GM12878 (cell line): ENCODE data around the gene COL11A1. TPM values are rescaled to one million over a fixed set of nuclear protein-coding genes. Genes with fewer than 3 reads are reported as not detected.
"Not testable (repeated sequence)": the region's sequence is repeated elsewhere in the genome, so short reads cannot be mapped to it uniquely, and the experiment has no call there.

ENCODE experiments used
- ATAC-seq: fragments of 200-7000 bp; cut with Tn5 transposase; 3 replicates; pipeline ENCODE4 v1.9.1; 2020; ENCODE audit warnings: mild to moderate bottlenecking, moderate library complexity
- BruUV-seq: library from RNA; stranded (reverse); fragments of 400-500 nt; replicated peaks from 2 replicates; lab custom pipeline; 2021; lab: Mats Ljungman, UMichigan
- CTCF ChIA-PET: fragments of 300-600 bp; sonication (Branson Sonifier 250); formaldehyde crosslinking; extraction: SDS; loops from one replicate; lab custom pipeline; 2021; ENCODE audit warnings: inconsistent platforms; lab: Yijun Ruan, JAX
- POLR2A ChIA-PET: fragments of 350-600 bp; formaldehyde crosslinking; extraction: SDS; loops from one replicate; lab custom pipeline; 2021; ENCODE audit warnings: inconsistent platforms; lab: Charles Lee
- RAD21 ChIA-PET: fragments of 300-600 bp; sonication (Branson Sonifier 250); formaldehyde crosslinking; loops from one replicate; lab custom pipeline; 2023; ENCODE audit warnings: antibody characterized with exemption; ENCODE audit not compliant: unreplicated experiment; lab: Charles Lee
- SMC1A ChIA-PET: fragments of 300-600 bp; sonication (Branson Sonifier 250); formaldehyde crosslinking; loops from one replicate; lab custom pipeline; 2023; ENCODE audit not compliant: unreplicated experiment, uncharacterized antibody; lab: Charles Lee
- DNase-seq: peaks from one replicate; pipeline ENCODE4 v3.0.0-alpha.2; 2011; ENCODE audit warnings: low read depth, low spot score
- FAIRE-seq: peaks from 3 replicates; lab custom pipeline; 2011; peaks lifted over from hg19 to GRCh38; lab: Jason Lieb, UNC
- H2AFZ ChIP-seq: 2 replicates; pipeline ENCODE4 v1.6.0; 2011; ENCODE audit warnings: low read depth, low read length, control low read depth; ENCODE audit not compliant: control insufficient read depth
- H3K27ac ChIP-seq: 2 replicates; pipeline ENCODE4 v1.5.1; 2011; ENCODE audit warnings: control low read depth; ENCODE audit not compliant: control insufficient read depth, insufficient read depth
- H3K27me3 ChIP-seq, 2 experiments: replicated peaks in 1 of 2; 2 replicates each; pipeline versions ENCODE4 v1.6.0 to v1.6.1; 2011; ENCODE audit warnings: low read length in 1 of 2; ENCODE audit not compliant: control insufficient read depth in 2 of 2, insufficient read depth in 2 of 2
- H3K36me3 ChIP-seq, 2 experiments: 2 replicates each; pipeline ENCODE4 v1.5.1; 2011; ENCODE audit warnings: low read length in 1 of 2; ENCODE audit not compliant: control insufficient read depth in 2 of 2, insufficient read depth in 2 of 2
- H3K4me1 ChIP-seq: 2 replicates; pipeline ENCODE4 v1.6.1; 2011; ENCODE audit warnings: mild to moderate bottlenecking, low read length, moderate library complexity, mixed read lengths; ENCODE audit not compliant: control insufficient read depth, insufficient read depth
- H3K4me2 ChIP-seq: 2 replicates; pipeline ENCODE4 v1.6.0; 2011; ENCODE audit warnings: control low read depth; ENCODE audit not compliant: control insufficient read depth, insufficient read depth
- H3K4me3 ChIP-seq: fragments of 200-600 bp; sonication (generic); 2 replicates; pipeline ENCODE4 v1.5.1; 2016
- H3K79me2 ChIP-seq: 2 replicates; pipeline ENCODE4 v1.6.0; 2011; ENCODE audit warnings: low read length; ENCODE audit not compliant: control insufficient read depth, insufficient read depth
- H3K9ac ChIP-seq: 2 replicates; pipeline ENCODE4 v1.8.0; 2011; ENCODE audit warnings: low read length, control low read depth, mixed read lengths; ENCODE audit not compliant: control insufficient read depth, insufficient read depth
- H3K9me3 ChIP-seq: replicated peaks from 3 replicates; pipeline ENCODE4 v1.5.1; 2011; ENCODE audit warnings: mild to moderate bottlenecking, low read length; ENCODE audit not compliant: control insufficient read depth, insufficient read depth
- H4K20me1 ChIP-seq: 2 replicates; pipeline ENCODE4 v1.6.0; 2011; ENCODE audit not compliant: control insufficient read depth, insufficient read depth
- ASH2L ChIP-seq: fragments of 300-600, 200-600 bp; sonication (generic); IDR thresholded peaks from 2 replicates; pipeline ENCODE4 v1.6.1; 2017; ENCODE audit warnings: low read depth, mild to moderate bottlenecking, borderline replicate concordance
- BCL11A ChIP-seq: IDR thresholded peaks from 2 replicates; pipeline ENCODE4 v1.6.1; 2011; ENCODE audit warnings: low read depth, low read length
- CBX5 ChIP-seq: sonication (generic); IDR thresholded peaks from 2 replicates; pipeline ENCODE4 v1.6.1; 2016; ENCODE audit warnings: low read depth, moderate library complexity, mild to moderate bottlenecking, inconsistent platforms
- CHD2 ChIP-seq: IDR thresholded peaks from 2 replicates; pipeline ENCODE4 v1.6.1; 2011; ENCODE audit warnings: low read depth, low read length, improper control_type of control experiment, borderline replicate concordance
- EZH2 ChIP-seq: IDR thresholded peaks from 2 replicates; pipeline ENCODE4 v1.6.1; 2012; ENCODE audit warnings: low read depth, mild to moderate bottlenecking, control low read depth, inconsistent platforms, low read length, borderline replicate concordance; ENCODE audit not compliant: control insufficient read depth
- FOS ChIP-seq: IDR thresholded peaks from 3 replicates; pipeline ENCODE4 v1.6.1; 2011; ENCODE audit warnings: borderline replicate concordance; ENCODE audit not compliant: insufficient read length; ENCODE audit errors: extremely low read depth
- GATAD2B ChIP-seq: fragments of 450-650 bp; conservative IDR thresholded peaks from 2 replicates; pipeline ENCODE4 v1.6.1; 2017; ENCODE audit warnings: low read depth, mild to moderate bottlenecking, moderate library complexity
- NFYB ChIP-seq: IDR thresholded peaks from 2 replicates; pipeline ENCODE4 v1.6.1; 2011; ENCODE audit warnings: low read depth, mild to moderate bottlenecking, low read length, improper control_type of control experiment, moderate library complexity; ENCODE audit not compliant: insufficient read depth
- RAD51 ChIP-seq: fragments of 450-650 bp; IDR thresholded peaks from 2 replicates; pipeline ENCODE4 v1.6.1; 2016; ENCODE audit warnings: moderate library complexity, mild to moderate bottlenecking, inconsistent platforms
- SMAD1 ChIP-seq: fragments of 450-650 bp; IDR thresholded peaks from 2 replicates; pipeline ENCODE4 v1.6.1; 2018; ENCODE audit warnings: mild to moderate bottlenecking, low read depth; ENCODE audit not compliant: partially characterized antibody
- SRF ChIP-seq, 2 experiments: IDR thresholded peaks; 2 replicates each; pipeline ENCODE4 v1.6.1; 2011; ENCODE audit warnings: low read depth in 2 of 2, low read length in 2 of 2, mild to moderate bottlenecking in 1 of 2, moderate library complexity in 1 of 2
- TAF1 ChIP-seq: IDR thresholded peaks from 2 replicates; pipeline ENCODE4 v1.6.1; 2011; ENCODE audit warnings: mild to moderate bottlenecking, low read depth, low read length, borderline replicate concordance
- ZZZ3 ChIP-seq: IDR thresholded peaks from 2 replicates; pipeline ENCODE4 v1.6.1; 2011; ENCODE audit warnings: low read depth; ENCODE audit not compliant: control insufficient read depth, insufficient read length
- WGBS: methylation state at CpG from one replicate; pipeline ENCODE4 v1.1.6; 2016; ENCODE audit warnings: low lambda C conversion rate; ENCODE audit not compliant: insufficient replicate concordance, insufficient coverage; ENCODE audit errors: missing lambda C conversion rate; 5-methylcytosine and 5-hydroxymethylcytosine counted together
- in situ Hi-C: fragments of 300-500 bp; cut with MboI; formaldehyde crosslinking; loops from 9 replicates; pipeline ENCODE4 v1.14.3; 2018; ENCODE audit warnings: mixed read lengths
- intact Hi-C: fragments of 100-400 bp; cut with micrococcal nuclease; formaldehyde crosslinking; loops from one replicate; pipeline ENCODE4 v1.14.2; 2022; ENCODE audit not compliant: unreplicated experiment
- polyA plus RNA-seq, 11 experiments: library from polyadenylated mRNA; depleted of rRNA in 4 of 11; unstranded in 6 of 11; stranded (reverse) in 5 of 11; fragments of >200 nt; fragmentation: Nextera tagmentation in 4 of 11; fragmentation: Illumina TruSeq in 1 of 11; extraction: Ambion mirVana in 4 of 11; extraction: Trizol in 1 of 11; gene quantifications; 1 replicate in 1 of 11; 2 replicates in 10 of 11; pipeline versions ENCODE4 v1.2.1 to v1.2.3, GENCODE V29; 2011 to 2016; ENCODE audit warnings: inconsistent platforms in 2 of 11, missing spikeins in 2 of 11, low read depth in 1 of 11
- total RNA-seq, 4 experiments: library from RNA; depleted of rRNA in 3 of 4; stranded (reverse); fragments of >200 nt in 3 of 4; fragmentation: Illumina TruSeq in 1 of 4; extraction: Trizol in 1 of 4; gene quantifications; 2 replicates each; pipeline versions ENCODE4 v1.2.1 to v1.2.3, GENCODE V29; 2013 to 2021
- TF ChIP-seq, protein P1 (sequence below): fragments of 450-650 bp; IDR thresholded peaks from 2 replicates; pipeline ENCODE4 v1.6.1; 2016; ENCODE audit warnings: mild to moderate bottlenecking

The COL11A1 gene
- total and polyA plus RNA-seq, 10 of the 15 experiments (the other 5 are each of a cell fraction or from before 2014, with no cell fraction given): 0.11 TPM; not detected in 9

- RAD21 ChIA-PET: no interaction called here
- no peaks in the 10 kb centered on the region for H4K20me1 ChIP-seq
- H3K4me3 ChIP-seq: no peak overlapping the region
- no peaks in the 10 kb centered on the region for H3K9me3 ChIP-seq
- in situ Hi-C loops: no loop called here
- intact Hi-C loops: no loop called here
- ATAC-seq (no peak), DNase-seq (no peak), FAIRE-seq (no peak)
- H3K27me3 ChIP-seq: no peaks in the 10 kb centered on the region
- H3K79me2 ChIP-seq: no peaks in the 10 kb centered on the region
- H3K36me3 ChIP-seq: no peaks in the 10 kb centered on the region
- no peak overlapping the region for H3K27ac ChIP-seq
- no TSS peak for BruUV-seq
- no peak overlapping the region for H3K4me2 ChIP-seq
- 70% methylated on average over 2 of the region's 2 CpGs for WGBS
- CTCF ChIA-PET: no interaction called here
- H2AFZ ChIP-seq: no peak overlapping the region
- POLR2A ChIA-PET: no interaction called here
- H3K9ac ChIP-seq: no peak overlapping the region
- SMC1A ChIA-PET: interaction anchor here (1.1 kb wide), 1 partner anchor 9 kb away, joined by 3 read pairs; no protein-coding TSS in a partner anchor
- H3K4me1 ChIP-seq: no peaks in the 10 kb centered on the region
- TF ChIP-seq RAD51: no peak
- no peak for TF ChIP-seq SMAD1
- no peak for TF ChIP-seq BCL11A
- TF ChIP-seq NFYB: no peak
- no peak for TF ChIP-seq ASH2L
- TF ChIP-seq CHD2: no peak
- TF ChIP-seq EZH2: no peak
- TF ChIP-seq ZZZ3: no peak
- TF ChIP-seq SRF (IDR thresholded peaks at IDR 0.05; ENCODE audit: low read depth in 2 of 2, low read length in 2 of 2): no peak
- no peak for TF ChIP-seq TAF1
- TF ChIP-seq GATAD2B: no peak
- TF ChIP-seq FOS: no peak
- TF ChIP-seq, protein P1, sequence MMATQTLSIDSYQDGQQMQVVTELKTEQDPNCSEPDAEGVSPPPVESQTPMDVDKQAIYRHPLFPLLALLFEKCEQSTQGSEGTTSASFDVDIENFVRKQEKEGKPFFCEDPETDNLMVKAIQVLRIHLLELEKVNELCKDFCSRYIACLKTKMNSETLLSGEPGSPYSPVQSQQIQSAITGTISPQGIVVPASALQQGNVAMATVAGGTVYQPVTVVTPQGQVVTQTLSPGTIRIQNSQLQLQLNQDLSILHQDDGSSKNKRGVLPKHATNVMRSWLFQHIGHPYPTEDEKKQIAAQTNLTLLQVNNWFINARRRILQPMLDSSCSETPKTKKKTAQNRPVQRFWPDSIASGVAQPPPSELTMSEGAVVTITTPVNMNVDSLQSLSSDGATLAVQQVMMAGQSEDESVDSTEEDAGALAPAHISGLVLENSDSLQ: no peak
- no peak for TF ChIP-seq CBX5
- TF ChIP-seq, all 136 proteins: peak for 0
Measured at GRCh38 chr1:102833151-102833550, 275.2 kb downstream of the COL11A1 start.

GRCh38 chr1:102826706-102827105 lies 281.6 kb downstream of the COL11A1 start:
- DNase-seq, H3K79me2 ChIP-seq, FAIRE-seq, H3K9ac ChIP-seq, H3K4me3 ChIP-seq, H3K27ac ChIP-seq, BruUV-seq, H3K4me1 ChIP-seq, H2AFZ ChIP-seq, CTCF ChIA-PET, H3K9me3 ChIP-seq, intact Hi-C loops, POLR2A ChIA-PET, H4K20me1 ChIP-seq, SMC1A ChIA-PET, H3K36me3 ChIP-seq, ATAC-seq, RAD21 ChIA-PET, in situ Hi-C loops, H3K27me3 ChIP-seq, H3K4me2 ChIP-seq: not testable (repeated sequence)
- 3% methylated on average over 9 of the region's 9 CpGs for WGBS
